HG03457 (cell line): ENCODE results near the gene CCNB2.
A peak's percentile ranks its signal among the peaks of the same experiment; 100 is the strongest.
"Not testable (repeated sequence)": the region's sequence is repeated elsewhere in the genome, so short reads cannot be mapped to it uniquely, and the experiment has no call there.

ENCODE experiments used
- ATAC-seq: cut with Tn5 transposase; IDR thresholded peaks from one replicate; pipeline ENCODE4 v1.9.1; 2021; ENCODE audit warnings: moderate number of reproducible peaks; ENCODE audit not compliant: unreplicated experiment

CCNB2 gene

DNA sequence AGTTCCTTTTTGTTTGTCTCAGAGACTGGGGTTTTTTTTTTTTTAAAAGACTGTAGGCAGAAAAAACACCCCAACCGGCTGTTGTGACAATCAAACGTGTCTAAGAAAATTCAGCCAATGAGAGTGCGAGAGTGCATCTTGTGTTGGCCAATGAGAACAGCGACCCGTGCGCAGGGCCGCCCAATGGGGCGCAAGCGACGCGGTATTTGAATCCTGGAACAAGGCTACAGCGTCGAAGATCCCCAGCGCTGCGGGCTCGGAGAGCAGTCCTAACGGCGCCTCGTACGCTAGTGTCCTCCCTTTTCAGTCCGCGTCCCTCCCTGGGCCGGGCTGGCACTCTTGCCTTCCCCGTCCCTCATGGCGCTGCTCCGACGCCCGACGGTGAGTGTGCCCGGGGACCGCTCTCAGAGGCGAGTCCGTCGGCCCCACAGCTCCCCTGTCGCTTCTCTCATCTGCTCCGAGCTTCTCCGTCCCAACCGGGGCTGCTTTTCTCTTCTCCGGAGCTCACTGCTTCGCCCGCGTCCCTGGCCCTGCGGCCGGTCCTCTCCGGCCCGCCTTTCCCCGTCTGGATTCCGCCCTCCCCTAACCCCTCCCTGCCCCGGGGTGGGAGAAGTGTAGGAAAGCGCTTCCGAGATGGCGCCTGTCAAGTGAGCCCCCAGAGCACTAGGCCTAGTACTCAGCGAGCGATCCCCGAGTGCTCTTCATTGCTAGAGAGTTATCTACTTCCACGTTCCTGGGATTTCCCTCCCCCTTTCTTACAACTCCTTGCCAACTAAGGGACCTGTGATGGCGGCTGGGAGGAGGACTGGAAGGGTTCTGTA lies at the start of gene CCNB2:
CCNB2 (plus strand) TSS at position 235 of the 821 bp plus-strand sequence; CDS start at position 358, 123 bp downstream.
- ATAC-seq, result peak; percentile 91

DNA sequence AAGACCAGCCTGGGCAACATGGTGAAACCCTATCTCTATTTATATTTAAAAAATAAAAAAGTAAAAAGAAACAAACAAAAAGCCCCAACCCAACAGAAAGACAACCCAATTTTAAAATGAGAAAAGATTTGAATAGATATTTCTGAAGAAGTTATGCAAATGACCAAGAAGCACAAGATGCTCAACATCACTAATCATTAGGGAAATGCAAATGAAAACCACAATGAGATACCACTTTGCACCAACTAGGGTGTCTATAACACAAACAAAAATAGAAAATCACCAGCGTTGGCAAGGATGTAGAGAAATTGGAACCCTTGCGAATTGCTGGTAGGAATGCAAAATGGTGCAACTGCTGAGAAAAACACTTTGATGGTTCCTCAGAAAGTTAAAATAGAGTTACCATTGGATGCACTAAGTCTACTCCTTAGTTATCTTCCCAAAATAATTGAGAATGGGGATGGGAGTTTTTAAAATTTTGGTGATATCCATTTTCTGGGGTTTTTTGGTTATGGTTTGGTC lies 45.8 kb upstream of the CCNB2 start:
- ATAC-seq, result no peak

DNA sequence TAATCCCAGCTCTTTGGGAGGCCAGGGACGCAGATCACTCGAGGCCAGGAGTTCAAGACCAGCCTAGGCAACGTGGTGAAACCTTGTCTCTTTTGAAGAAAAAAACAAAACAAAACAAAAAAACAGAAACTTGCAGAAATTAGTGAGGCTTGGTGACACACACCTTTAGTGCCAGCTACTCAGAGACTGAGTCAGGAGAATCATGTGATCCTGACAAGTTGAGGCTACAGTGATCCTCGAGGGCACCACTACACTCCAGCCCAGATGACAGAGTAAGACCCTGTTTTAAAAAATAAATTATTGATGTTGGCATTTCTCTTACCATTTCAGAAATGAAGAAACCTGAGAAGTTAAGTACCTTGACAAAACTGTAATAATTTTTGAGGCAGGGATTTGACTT lies 44.6 kb upstream of the CCNB2 start:
- ATAC-seq, result no peak

DNA sequence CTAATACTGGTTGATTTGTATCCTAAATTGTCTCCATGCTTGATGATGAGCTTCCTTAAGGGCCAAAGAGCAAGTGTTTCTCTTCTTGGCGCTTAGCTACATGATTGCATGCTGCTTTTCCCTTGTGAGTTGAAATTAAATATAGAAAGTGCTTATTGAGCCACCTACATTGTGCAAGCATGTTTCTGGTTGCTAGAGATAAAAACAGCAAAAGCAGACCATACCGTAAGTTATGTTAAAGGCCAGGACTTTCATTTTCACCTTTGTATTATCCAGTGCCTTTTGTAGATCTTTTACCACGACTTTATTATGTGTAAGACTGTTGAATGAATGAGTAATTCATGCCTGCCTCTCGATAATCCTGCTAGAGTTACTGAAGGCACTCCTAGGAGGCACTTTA lies 41.9 kb upstream of the CCNB2 start:
- no peak for ATAC-seq

DNA sequence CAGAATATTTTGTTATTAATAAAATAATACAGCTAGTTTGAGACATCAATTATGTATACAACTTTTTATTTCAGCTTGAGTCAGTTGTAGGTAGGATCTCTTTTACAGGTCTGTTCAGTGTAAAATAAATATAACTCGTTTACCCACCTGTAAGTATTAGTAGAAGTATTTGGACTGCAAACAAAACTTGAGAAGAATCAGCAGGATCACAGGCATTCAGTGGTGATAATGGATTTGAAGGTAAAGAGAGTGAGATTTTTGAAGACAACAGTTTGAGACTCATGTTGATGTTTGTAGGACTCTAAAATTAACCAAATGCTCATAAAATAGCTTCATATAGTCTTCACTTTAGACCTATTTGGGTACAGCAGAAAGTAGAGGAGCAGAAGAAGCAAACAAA lies 35.5 kb upstream of the CCNB2 start:
- no peak for ATAC-seq

DNA sequence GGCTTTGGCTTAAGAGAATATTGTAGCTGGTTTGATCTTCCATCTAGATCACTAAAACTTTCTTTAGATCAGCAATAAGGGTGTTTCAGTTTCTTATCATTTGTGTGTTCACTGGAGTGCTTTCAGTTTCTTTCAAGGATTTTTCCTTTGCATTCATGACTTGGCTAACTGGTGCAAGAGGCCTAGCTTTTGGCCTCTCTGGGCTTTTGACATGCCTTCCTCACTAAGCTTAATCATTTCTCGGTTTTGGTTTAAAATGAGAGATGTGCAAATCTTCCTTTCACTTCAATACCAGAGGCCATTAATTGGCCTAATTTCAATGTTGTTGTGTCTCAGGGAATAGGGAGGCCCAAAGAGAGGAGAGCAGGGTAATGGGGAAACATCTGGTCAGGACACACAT lies 30.3 kb upstream of the CCNB2 start:
- ATAC-seq, result no peak

DNA sequence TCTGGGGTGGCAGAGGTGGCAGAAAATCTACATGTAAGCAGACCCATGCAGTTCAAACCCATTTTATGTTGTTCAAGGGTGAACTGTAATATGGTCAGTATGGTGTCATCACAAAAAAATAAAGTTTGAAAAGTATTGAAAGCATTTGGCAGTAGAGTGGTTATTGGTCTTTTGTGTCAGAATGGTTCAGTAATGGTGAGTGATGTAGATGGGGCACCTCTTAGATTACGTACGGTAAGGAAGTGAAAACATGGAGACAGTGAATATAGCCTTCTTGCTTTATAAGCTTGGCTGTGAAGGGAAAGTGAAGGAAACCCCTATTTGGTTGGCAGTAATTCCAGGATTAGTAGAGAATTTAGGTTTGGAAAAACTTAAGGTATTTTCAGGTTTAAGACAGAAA lies 17.2 kb upstream of the CCNB2 start:
- no peak for ATAC-seq

DNA sequence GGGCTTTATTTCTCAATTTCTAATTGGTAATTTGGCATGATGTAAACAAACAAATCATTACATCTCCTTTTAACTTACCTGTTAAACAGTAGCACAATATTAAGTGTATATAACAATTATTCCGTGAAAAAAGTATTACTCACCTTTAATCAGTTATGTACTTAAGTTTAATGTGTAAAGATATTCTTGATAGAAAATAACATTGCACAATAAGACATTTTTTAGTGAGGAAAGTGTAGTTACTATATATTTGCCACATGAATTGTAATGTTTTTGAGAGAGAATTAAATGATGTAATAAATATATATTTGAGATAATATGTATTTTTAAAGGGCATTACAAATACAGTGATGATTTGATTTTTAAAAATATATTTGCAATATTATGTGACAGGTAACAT lies 10.9 kb upstream of the CCNB2 start:
- no peak for ATAC-seq

DNA sequence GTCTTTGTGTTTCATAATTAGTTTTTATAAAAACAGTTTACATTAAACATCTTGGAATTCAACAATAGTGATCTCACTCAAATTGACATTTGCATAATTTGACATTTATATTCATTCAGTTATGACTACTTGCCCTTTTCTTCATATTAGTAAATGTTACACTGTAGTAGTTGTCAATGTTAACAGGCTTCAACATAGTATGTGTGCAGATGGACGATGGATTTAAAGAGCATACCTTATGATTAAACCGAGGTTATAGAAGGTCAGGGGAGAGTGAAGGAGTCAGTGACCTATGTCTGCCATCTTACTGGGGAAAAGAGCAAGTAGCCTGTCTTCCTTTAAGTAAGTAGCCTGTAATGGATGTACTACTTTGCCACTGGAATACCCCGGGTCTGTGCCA lies 8.5 kb upstream of the CCNB2 start:
- ATAC-seq, result no peak

DNA sequence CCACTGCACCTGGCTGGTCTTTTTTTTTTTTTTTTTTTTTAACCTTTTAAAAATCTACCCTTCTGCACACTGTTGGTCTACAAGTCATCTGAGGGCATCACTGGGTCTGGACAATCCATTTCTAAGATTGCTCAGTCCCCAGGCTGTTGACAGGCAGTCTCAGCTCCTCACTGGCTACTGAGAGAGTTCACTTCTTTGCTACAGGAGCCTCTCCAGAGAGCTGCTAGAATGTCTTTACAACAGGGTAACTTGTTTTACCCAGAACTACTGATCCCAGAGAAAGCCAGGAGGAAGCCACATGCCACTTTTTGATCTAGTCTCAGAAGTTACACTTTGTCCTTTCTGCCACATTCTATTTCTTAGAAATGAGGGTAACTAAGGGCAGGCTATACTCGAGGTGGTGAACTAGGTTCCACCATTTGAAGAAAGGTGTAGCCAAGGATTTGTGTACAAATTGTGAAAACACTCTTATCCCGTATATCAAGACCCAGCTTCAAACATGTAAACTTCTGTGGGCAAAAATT lies 5.7 kb upstream of the CCNB2 start:
- no peak for ATAC-seq

DNA sequence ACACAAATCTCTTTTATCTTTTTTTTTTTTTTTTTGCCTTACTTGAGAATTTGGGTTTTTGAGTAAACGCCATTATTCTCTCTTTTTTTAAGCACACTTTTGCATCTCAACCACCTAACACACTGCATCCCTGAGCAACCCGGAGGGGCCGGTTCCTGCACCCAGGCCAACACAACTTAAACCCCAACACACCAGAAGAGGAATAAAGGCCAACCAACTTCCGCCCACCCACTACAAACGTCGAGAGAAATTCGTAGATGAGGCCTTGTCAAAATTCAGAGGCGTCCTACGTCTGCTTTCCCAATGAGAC lies 389 bp upstream of the CCNB2 start:
- no peak for ATAC-seq

DNA sequence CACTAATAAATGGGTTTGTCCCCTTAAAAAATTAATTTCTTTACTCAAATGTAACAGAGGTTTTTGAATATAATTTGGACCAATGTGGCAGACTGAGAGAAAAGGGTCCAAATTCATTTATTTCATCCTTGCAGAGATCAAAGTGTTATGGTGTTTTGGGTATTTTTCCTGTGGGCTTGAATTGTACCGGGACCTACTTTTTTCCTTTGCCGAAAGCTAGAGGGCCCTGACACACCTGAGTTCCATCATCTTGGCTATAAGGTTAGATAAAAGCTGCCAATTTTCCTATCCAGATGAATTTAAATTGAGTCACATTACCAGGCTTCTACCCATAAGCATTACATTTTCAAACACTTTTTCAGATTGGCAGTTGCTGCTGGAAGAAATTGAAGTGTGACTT lies 908 bp downstream of the CCNB2 start:
- no peak for ATAC-seq

DNA sequence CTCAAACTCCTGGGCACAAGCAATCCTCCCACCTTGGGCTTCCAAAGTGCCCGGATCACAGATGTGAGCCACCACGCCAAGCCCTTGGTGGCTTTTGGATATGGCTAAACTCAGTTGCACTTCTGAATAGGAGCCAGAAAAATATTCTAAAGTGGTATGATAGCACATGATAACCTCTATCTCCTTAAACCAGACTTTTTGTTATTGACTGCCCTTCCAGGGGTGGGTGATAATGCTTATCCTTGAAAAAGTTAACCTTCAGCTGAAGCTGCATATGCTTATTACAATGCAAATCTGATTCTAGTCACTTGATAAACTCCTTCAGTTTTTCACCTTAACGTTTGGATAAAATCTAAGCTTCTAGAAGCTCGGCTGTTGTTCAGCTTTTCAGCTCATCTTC lies 6.3 kb downstream of the CCNB2 start:
- no peak for ATAC-seq

DNA sequence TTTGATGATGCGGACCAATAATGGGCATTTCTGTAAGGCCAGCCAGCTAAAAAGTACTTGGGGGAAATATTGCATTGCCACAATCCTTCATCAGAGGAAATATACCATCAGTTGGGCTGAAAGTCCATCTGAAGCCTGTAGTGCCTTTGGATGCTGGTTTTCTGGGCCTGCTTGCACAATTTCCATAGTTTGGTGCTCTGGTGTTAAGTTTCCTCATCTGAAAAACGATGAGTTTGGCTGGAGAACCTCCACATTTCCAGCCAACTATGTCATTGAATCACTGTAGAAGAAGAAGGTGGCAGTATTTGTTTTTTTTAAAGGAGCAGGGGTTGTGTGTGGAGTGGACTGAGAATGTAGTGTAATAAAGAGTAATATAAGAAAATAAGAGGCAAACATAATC lies 10.1 kb downstream of the CCNB2 start:
- no peak for ATAC-seq

DNA sequence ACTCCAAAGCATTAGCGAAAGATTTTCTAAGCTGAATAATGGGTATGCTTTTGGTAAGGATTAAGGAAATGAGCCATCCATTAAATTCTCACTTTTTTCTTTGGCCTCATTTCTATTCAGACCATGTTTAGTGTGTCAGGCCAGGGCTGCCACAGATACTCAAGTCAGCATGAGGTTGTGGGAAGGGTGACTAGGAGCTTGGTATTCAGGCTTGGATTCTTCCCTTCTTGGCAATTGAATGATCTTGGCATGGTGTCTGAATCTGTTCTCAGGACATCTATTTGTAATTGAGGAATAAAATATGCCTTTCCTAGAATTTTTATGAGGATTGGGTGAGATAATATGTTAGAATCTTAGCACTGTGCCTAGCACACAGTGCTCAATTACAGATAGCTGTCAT lies 11.2 kb downstream of the CCNB2 start:
- no peak for ATAC-seq

DNA sequence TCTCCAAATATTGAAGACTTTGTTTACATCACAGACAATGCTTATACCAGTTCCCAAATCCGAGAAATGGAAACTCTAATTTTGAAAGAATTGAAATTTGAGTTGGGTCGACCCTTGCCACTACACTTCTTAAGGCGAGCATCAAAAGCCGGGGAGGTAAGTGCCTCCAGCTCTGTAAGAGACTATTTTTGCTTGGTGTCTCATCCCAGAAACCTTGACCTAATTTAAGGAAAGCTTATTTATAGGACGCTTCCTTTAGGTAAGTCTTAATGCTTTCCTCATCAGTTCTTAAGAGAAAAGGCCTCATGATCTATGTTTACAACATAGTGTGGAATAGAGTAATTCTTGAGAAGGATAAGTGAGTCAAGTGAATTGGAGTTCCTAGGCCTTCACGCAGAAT lies 11.8 kb downstream of the CCNB2 start:
- ATAC-seq, result no peak

DNA sequence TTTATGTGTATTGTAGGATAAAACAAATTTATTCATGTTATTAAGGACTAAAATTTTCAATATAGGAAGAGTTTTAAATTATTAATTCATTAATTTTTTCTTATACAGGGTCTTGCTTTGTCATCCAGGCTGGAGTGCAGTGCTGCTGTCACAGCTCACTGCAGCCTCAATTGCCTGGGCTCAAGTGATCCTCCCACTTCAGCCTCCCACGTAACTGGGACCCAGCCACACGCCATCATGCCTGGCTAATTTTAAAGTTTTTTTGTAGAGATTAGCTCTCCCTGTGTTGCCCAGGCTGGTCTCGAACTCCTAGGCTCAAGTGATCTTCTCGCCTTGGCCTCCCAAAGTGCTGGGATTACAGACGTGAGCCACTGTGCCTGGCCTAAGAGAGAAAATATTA lies 14.7 kb downstream of the CCNB2 start:
- ATAC-seq, result no peak

DNA sequence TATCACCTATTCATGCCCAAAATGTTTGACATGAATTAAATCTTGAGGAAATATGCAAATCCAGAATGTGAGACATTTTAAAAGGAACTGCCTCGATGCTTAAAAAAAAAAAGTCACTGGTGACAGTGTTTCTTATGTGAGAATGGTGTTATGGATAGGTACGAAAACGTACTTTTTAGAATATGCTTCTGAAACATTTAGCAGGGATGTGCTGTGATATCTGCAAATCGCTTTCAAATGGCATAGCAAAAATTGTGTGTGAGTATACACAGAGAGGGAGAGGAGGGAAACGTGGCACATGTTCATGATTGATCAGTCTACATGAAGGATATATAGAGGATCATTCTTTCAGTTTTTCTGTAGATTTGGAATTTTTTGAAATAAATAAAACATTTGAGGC lies 16.0 kb downstream of the CCNB2 start:
- ATAC-seq, result no peak

DNA sequence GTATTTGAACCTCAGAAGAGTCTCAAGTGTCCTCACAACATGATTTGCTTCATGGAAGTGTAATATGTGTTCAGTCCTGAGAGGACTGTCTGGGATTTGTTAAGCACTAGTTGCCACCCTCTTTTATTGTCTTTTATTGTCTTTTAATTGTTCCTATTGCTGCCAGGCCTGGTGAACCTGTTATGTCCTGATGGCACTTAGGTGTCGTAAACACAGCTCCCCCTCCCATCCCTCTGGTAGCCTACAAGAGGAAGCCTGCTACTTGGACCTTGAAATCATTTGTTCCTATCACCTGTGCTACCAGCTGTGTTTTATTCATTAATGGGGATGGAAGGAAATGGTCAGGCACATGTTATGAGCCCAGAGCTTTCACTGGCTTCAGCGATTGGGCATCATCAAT lies 19.3 kb downstream of the CCNB2 start:
- no peak for ATAC-seq

DNA sequence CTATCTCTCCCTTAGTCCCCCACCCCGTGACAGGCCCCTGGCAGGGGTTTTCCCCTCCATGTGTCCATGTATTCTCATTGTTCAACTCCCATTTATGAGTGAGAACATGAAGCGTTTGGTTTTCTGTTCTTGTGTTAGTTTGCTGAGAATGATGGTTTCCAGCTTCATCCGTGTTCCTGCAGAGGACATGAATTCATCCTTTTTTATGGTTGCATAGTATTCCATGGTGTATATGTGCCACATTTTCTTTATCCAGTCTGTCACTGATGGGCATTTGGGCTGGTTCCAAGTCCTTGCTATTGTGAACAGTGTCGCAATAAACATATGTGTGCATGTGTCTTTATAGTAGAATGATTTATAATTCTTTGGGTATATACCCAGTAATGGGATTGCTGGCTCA lies 20.7 kb downstream of the CCNB2 start:
- ATAC-seq, result not testable (repeated sequence)

DNA sequence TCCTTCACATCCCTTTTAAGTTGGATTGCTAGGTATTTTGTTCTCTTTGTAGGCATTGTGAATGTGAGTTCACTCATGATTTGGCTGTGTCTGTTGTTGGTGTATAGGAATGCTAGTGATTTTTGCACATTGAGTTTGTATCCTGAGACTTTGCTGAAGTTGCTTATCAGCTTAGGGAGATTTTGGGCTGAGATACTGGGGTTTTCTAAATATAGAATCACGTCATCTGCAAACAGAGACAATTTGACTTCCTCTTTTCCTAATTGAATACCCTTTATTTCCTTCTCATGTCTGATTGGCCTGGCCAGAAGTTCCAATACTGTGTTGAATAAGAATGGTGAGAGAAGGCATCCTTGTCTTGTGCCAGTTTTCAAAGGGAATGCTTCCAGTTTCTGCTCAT lies 22.3 kb downstream of the CCNB2 start:
- not testable (repeated sequence) for ATAC-seq

DNA sequence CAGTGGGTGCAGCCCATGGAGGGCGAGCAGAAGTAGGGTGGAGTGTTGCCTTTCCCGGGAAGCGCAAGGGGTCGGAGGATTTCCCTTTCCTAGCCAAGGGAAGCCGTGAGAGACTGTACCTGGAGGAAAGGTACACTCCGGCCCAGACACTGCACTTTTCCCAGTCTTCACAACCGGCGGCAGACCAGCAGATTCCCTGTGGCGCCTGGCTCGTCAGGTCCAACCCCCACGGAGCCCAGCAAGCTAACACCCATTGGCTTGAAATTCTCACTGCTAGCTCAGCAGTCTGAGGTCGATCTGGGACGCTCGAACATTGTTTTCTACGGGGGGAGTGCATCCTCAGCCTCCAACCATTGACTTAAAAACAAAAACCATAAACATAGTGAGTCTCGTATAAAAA lies 26.5 kb downstream of the CCNB2 start:
- ATAC-seq, result no peak
